Gastrocnemius medialis (tissue), 4 donors: Measurements from ENCODE around the gene LGALS16. TPM values are rescaled to one million over a fixed set of nuclear protein-coding genes. Genes with fewer than 3 reads are reported as not detected.
A peak's percentile ranks its signal among the peaks of the same experiment; 100 is the strongest.
"Not testable (repeated sequence)": the region's sequence is repeated elsewhere in the genome, so short reads cannot be mapped to it uniquely, and the experiment has no call there.

Experiments used
- ATAC-seq, 2 donors: fragments of 150-250 bp; one replicate each; pipeline ENCODE4 v1.9.1; 2016
- DNase-seq, 2 donors: peaks; one replicate each; pipeline ENCODE4 v3.0.0-alpha.2; 2019
- H3K27ac ChIP-seq, 4 donors: fragments of 200-600 bp; sonication (generic); 1 replicate in 1 of 4; 2 replicates in 3 of 4; pipeline ENCODE4 v1.5.1; 2016 to 2018; ENCODE audit warnings: mild to moderate bottlenecking in 2 of 4, moderate library complexity in 1 of 4
- H3K27me3 ChIP-seq, 3 donors: fragments of 200-600 bp; sonication (generic) in 2 of 3; 1 replicate in 1 of 3; 2 replicates in 2 of 3; pipeline versions ENCODE4 v1.5.1 to v1.6.0; 2016 to 2019; ENCODE audit warnings: mild to moderate bottlenecking in 1 of 3, moderate library complexity in 1 of 3
- H3K36me3 ChIP-seq, 2 donors: fragments of 200-600 bp; sonication (generic) in 1 of 2; one replicate each; pipeline ENCODE4 v1.5.1; 2017 to 2018
- H3K4me1 ChIP-seq, 2 donors: fragments of 200-600 bp; sonication (generic) in 1 of 2; one replicate each; pipeline ENCODE4 v1.5.1; 2016 to 2017; ENCODE audit warnings: mild to moderate bottlenecking in 2 of 2
- H3K4me3 ChIP-seq, 4 donors: fragments of 200-600 bp; sonication (generic) in 3 of 4; 1 replicate in 1 of 4; 2 replicates in 3 of 4; pipeline ENCODE4 v1.5.1; 2016 to 2019; ENCODE audit warnings: mild to moderate bottlenecking in 2 of 4
- H3K9me3 ChIP-seq, 3 donors: fragments of 200-600 bp; sonication (generic) in 2 of 3; 1 replicate in 1 of 3; 2 replicates in 2 of 3; pipeline ENCODE4 v1.5.1; 2016 to 2019
- POLR2A ChIP-seq, 2 donors: fragments of 450-650 bp; IDR thresholded peaks; one replicate each; pipeline ENCODE4 v1.6.1; 2017; ENCODE audit warnings: antibody characterized with exemption in 2 of 2, mild to moderate bottlenecking in 2 of 2, moderate library complexity in 2 of 2
- in situ Hi-C, 4 donors: fragments of 200-750 bp; cut with MboI; loops; one replicate each; pipeline versions ENCODE4 v1.15.0 to v1.8.0; 2017; ENCODE audit warnings: low sequenced_read_pairs in 4 of 4
- intact Hi-C: fragments of 100-400 bp; cut with DNase I; formaldehyde crosslinking; loops from one replicate; pipeline ENCODE4 v1.15.1; 2023; ENCODE audit warnings: low total_unique reads
- total RNA-seq, 4 donors: library from RNA; depleted of rRNA; stranded (reverse); fragments of >200 nt; gene quantifications; one replicate each; pipeline versions ENCODE4 v1.1.0 to v1.2.3, GENCODE V29; 2016
- TF ChIP-seq, protein P1 (sequence below), 5 experiments: fragments of 450-650 bp in 3 of 5; fragments of 200-600 bp in 2 of 5; sonication (generic) in 2 of 5; IDR thresholded peaks in 4 of 5; conservative IDR thresholded peaks in 1 of 5; 1 replicate in 4 of 5; 2 replicates in 1 of 5; pipeline ENCODE4 v1.5.1; 2016 to 2019; ENCODE audit warnings: antibody characterized with exemption in 5 of 5, mild to moderate bottlenecking in 3 of 5, moderate library complexity in 3 of 5

LGALS16 gene
- total RNA-seq, 4 donors from 2014 or later, result not detected

DNA sequence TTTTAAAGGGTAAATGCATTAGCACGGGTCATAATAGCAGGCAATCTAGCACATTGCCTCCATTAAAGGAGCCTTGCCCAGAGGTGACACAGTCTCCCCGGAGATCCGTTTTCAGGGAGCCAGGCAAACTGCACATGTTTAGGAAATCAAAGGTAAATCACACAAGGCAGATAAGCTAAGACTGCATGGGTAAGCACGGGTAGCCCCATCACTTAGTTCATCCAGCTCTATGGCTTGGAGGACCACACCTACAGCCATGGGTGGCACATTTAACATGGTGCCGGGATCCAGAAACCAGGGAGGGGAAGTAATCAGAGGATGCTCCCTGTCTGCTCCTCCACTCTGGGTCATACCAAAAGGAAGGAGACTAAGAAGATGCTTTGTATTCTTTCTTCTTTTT, 16.8 kb downstream of the LGALS16 start:
- Histone ChIP-seq H3K9me3 (no peaks in the 10 kb centered on the region), H3K4me3 (no peak overlapping the region), H3K36me3 (no peaks in the 10 kb centered on the region), H3K27ac (no peak overlapping the region), H3K27me3 (no peaks in the 10 kb centered on the region), H3K4me1 (no peaks in the 10 kb centered on the region)
- intact Hi-C loops, result loop anchor here (1.0 to 10.0 kb wide), 2 partner anchors 121 to 228 kb away; partner anchors contain the start of gene SUPT5H
- ATAC-seq, result no peak
- no peak for DNase-seq
- in situ Hi-C loops, result loop anchor here in 2 of 4 donors (5.0 to 10.0 kb wide), 2 partner anchors 115 to 118 kb away; no protein-coding TSS in a partner anchor
- TF ChIP-seq, protein P1, sequence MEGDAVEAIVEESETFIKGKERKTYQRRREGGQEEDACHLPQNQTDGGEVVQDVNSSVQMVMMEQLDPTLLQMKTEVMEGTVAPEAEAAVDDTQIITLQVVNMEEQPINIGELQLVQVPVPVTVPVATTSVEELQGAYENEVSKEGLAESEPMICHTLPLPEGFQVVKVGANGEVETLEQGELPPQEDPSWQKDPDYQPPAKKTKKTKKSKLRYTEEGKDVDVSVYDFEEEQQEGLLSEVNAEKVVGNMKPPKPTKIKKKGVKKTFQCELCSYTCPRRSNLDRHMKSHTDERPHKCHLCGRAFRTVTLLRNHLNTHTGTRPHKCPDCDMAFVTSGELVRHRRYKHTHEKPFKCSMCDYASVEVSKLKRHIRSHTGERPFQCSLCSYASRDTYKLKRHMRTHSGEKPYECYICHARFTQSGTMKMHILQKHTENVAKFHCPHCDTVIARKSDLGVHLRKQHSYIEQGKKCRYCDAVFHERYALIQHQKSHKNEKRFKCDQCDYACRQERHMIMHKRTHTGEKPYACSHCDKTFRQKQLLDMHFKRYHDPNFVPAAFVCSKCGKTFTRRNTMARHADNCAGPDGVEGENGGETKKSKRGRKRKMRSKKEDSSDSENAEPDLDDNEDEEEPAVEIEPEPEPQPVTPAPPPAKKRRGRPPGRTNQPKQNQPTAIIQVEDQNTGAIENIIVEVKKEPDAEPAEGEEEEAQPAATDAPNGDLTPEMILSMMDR (IDR thresholded peaks at IDR 0.05 in 4 of 5, conservative IDR thresholded peaks at IDR 0.05 in 1 of 5), result no peak
- no peak for TF ChIP-seq POLR2A (IDR thresholded peaks at IDR 0.05)

DNA sequence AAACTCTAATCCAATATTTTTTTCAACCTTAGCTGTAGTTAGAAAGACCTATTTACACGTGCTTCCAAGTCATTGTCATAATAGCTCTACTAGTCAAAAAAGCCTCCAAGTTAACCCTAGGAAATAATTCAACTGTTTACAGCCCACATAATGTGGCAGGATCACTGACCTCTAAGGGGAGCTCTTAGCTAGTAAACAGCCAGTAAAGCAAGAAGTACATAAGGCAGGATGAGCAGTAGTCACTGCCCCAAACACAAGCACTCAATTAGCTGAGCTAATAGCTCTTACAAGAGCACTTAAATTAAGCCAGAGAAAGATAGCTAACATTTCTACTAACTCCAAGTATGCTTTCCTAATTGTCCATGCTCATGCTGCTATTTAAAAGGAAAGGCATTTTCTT, 18.1 kb downstream of the LGALS16 start:
- H3K9me3 ChIP-seq, H3K36me3 ChIP-seq, ATAC-seq, H3K4me3 ChIP-seq, H3K27me3 ChIP-seq, DNase-seq, H3K27ac ChIP-seq: not testable (repeated sequence)
- H3K4me1 ChIP-seq, result peaks cover 7 to 12% of the 10 kb centered on the region in 2 donors
- intact Hi-C loops (loop anchor here (10.0 kb wide), 1 partner anchor 229 kb away; the partner anchor contains the start of gene SUPT5H), in situ Hi-C loops (loop anchor here in 2 of 4 donors (5.0 to 10.0 kb wide), 2 partner anchors 117 to 119 kb away; no protein-coding TSS in a partner anchor)

DNA sequence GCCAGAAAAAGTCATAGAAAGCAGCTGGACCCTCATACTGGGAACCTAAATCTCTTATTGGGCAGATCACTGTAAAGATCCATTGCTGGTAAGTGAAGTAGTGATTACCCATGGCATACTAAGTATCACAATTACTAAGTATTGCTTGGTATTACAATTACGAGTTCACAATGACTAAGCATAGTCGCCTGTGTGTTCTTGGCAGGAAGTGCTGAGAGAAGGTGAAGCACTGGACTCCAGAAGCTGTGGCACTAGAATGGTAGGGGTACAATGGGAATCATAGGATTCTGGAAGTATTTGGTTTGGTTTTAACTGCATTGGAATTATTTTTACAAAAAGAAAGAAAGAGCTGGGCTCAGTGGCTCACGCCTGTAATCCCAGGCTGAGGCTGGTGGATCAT, 20.3 kb downstream of the LGALS16 start:
- intact Hi-C loops (loop anchor here (5.0 to 10.0 kb wide), 4 partner anchors 91 to 296 kb away; partner anchors contain the start of genes EID2B, PSMC4 and SUPT5H), in situ Hi-C loops (loop anchor here in 1 of 4 donors (10.0 kb wide), 1 partner anchor 121 kb away; no protein-coding TSS in a partner anchor)
- ATAC-seq (no peak), DNase-seq (no peak)
- no peaks in the 10 kb centered on the region for H3K9me3 ChIP-seq
- TF ChIP-seq POLR2A (IDR thresholded peaks at IDR 0.05), result no peak
- TF ChIP-seq, protein P1 (IDR thresholded peaks at IDR 0.05 in 4 of 5, conservative IDR thresholded peaks at IDR 0.05 in 1 of 5), result no peak
- H3K36me3 ChIP-seq, result no peaks in the 10 kb centered on the region
- no peak overlapping the region for H3K4me3 ChIP-seq
- no peak overlapping the region for H3K27ac ChIP-seq
- H3K4me1 ChIP-seq, result peaks cover 19 to 30% of the 10 kb centered on the region in 2 donors
- H3K27me3 ChIP-seq, result no peaks in the 10 kb centered on the region

DNA sequence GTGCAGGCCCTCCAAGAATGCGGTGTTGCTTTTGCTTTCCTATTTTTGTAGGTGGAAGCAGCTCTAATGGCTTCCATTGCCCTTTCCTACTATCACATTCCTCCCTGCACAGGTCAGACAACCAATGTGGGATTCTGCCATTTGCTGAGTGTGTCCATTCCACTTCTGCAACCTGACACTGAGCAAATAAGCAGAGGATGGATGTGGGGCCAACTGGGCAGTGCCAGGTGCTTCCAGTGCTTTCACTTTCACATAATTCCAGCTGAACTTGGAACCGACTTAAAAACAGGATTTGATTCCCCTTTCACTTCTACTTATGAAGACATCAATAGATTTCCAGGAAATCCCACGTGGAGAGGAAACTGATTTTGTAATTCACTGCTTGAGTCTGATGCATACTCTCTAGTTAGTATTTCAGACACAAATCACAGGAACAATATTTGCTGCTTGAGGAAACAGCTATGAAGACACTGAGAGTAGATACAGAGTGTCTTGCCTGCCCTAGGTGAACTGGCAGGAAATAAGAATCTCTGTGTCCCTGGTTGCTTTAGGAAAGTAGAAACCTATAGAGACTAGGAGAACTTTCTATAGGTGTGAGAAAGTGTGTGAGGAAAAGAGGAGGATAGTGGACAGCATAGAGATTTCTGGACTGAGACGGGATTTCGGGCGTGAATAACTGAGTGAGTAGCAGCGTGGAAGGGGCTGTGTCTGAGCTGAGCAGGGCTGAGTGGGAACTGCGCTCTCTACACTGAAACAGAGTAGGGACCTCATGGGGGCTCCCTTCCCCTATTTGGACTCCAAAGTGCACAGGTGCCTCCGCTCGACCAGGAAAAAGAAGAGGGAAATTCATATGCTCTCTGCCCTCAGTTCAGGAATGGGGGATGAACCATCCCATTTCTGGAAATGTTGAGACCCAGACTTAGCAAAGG, 22.5 kb downstream of the LGALS16 start:
- no peaks in the 10 kb centered on the region for H3K36me3 ChIP-seq
- H3K27ac ChIP-seq, result peak overlapping the region; percentile 85 to 95 (median 92)
- H3K4me3 ChIP-seq, result peak overlapping the region; percentile 13 to 36 (median 26)
- no peaks in the 10 kb centered on the region for H3K9me3 ChIP-seq
- peaks cover 19 to 30% of the 10 kb centered on the region in 2 donors for H3K4me1 ChIP-seq
- no peaks in the 10 kb centered on the region for H3K27me3 ChIP-seq
- peak; percentile 57 to 86 for DNase-seq
- peak; percentile 92 to 93 for ATAC-seq
- in situ Hi-C loops, result loop anchor here in 1 of 4 donors (10.0 kb wide), 1 partner anchor 123 kb away; no protein-coding TSS in a partner anchor
- intact Hi-C loops, result loop anchor here (5.0 to 10.0 kb wide), 4 partner anchors 89 to 294 kb away; partner anchors contain the start of genes EID2B, PSMC4 and SUPT5H
- TF ChIP-seq, protein P1 (IDR thresholded peaks at IDR 0.05 in 4 of 5, conservative IDR thresholded peaks at IDR 0.05 in 1 of 5), result no peak
- TF ChIP-seq POLR2A (IDR thresholded peaks at IDR 0.05), result no peak
